Nephron (organoid): ENCODE results near the gene ENDOV.

Experiments used
- H3K27ac Mint-ChIP-seq, 3 experiments: 2 replicates each; pipeline ENCODE4 v1.8.0; 2020; ENCODE audit warnings: mixed read lengths in 3 of 3, mild to moderate bottlenecking in 2 of 3, moderate library complexity in 1 of 3
- H3K27me3 Mint-ChIP-seq: 2 replicates; pipeline ENCODE4 v1.8.0; 2021; ENCODE audit warnings: low read depth, mild to moderate bottlenecking, moderate library complexity, mixed read lengths
- H3K36me3 Mint-ChIP-seq: 2 replicates; pipeline ENCODE4 v1.8.0; 2020; ENCODE audit warnings: low read depth, mixed read lengths
- H3K4me1 Mint-ChIP-seq: 2 replicates; pipeline ENCODE4 v1.8.0; 2020; ENCODE audit warnings: mixed read lengths
- H3K4me3 Mint-ChIP-seq, 3 experiments: 2 replicates each; pipeline ENCODE4 v1.8.0; 2020; ENCODE audit warnings: mild to moderate bottlenecking in 3 of 3, mixed read lengths in 3 of 3, moderate library complexity in 2 of 3
- H3K9me3 Mint-ChIP-seq: 2 replicates; pipeline ENCODE4 v1.8.0; 2020; ENCODE audit warnings: mixed read lengths
- TF ChIP-seq, protein P1 (sequence below), 3 experiments: fragments of 200-600 bp; sonication (generic); IDR thresholded peaks; one replicate each; pipeline ENCODE4 v1.5.0; 2021; ENCODE audit warnings: antibody characterized with exemption in 3 of 3; ENCODE audit not compliant: unreplicated experiment in 3 of 3

The ENDOV gene

DNA sequence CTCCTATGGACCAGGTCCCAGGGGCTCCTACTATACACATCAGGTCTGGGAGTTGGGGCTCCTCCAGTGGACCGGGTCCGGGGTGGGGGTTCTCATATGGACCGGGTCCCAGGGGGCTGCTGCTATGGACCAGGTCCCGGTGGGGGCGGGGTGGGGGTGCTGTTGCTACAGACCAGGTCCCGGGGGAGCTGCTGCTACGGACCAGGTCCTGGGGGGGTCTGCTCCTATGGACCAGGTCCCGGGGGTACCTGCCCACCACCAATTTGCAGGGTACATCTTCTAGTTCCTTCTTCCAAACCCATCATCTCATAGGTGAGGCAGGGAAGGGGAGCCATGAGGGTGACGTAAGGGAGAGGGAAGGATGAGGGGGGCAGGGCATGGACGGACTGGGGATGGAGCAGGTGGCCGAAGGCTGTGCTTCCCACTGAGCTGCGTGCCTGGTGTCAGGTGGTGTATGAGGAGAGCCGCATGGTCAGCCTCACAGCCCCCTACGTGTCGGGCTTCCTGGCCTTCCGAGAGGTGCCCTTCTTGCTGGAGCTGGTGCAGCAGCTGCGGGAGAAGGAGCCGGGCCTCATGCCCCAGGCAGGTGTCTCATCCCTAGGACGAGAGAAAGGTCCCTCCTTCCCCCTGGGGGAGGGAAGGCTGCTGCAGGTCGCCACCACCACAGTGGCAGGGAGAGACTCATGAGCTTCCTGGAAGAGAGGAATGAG lies 6.6 kb downstream of the ENDOV start:
- TF ChIP-seq, protein P1, sequence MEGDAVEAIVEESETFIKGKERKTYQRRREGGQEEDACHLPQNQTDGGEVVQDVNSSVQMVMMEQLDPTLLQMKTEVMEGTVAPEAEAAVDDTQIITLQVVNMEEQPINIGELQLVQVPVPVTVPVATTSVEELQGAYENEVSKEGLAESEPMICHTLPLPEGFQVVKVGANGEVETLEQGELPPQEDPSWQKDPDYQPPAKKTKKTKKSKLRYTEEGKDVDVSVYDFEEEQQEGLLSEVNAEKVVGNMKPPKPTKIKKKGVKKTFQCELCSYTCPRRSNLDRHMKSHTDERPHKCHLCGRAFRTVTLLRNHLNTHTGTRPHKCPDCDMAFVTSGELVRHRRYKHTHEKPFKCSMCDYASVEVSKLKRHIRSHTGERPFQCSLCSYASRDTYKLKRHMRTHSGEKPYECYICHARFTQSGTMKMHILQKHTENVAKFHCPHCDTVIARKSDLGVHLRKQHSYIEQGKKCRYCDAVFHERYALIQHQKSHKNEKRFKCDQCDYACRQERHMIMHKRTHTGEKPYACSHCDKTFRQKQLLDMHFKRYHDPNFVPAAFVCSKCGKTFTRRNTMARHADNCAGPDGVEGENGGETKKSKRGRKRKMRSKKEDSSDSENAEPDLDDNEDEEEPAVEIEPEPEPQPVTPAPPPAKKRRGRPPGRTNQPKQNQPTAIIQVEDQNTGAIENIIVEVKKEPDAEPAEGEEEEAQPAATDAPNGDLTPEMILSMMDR (IDR thresholded peaks at IDR 0.05; ENCODE audit: unreplicated experiment in 3 of 3): no peak
- H3K36me3 Mint-ChIP-seq: peaks cover 21% of the 10 kb centered on the region

DNA sequence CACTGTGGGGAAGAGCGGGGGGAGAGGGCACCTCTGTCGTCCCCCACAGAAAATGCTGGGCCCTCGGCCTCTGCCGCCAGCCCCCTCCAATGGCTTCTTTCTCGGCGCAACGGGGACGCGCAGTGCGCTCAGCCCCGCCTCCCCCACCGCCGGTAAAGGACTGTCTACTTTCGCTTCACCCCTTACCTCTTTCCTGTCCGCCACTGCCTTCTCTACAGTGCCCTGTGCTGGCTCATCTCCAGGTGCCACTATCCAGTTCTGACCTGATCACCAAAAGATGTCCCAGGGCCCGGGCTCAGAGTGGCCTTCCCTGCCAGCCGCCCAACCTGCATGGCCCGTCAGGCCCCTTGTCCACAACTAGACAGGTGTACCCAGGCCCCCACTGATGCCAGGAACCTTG lies 7.3 kb downstream of the ENDOV start:
- no peaks in the 10 kb centered on the region for H3K27me3 Mint-ChIP-seq
- H3K4me3 Mint-ChIP-seq: no peak overlapping the region
- TF ChIP-seq, protein P1 (IDR thresholded peaks at IDR 0.05; ENCODE audit: unreplicated experiment in 3 of 3): no peak
- H3K27ac Mint-ChIP-seq: no peak overlapping the region
- H3K4me1 Mint-ChIP-seq: peaks cover 11% of the 10 kb centered on the region
- peaks cover 17% of the 10 kb centered on the region for H3K36me3 Mint-ChIP-seq
- no peaks in the 10 kb centered on the region for H3K9me3 Mint-ChIP-seq

More for the DNA sequence above, 6.6 kb downstream of the ENDOV start:
- no peaks in the 10 kb centered on the region for H3K27me3 Mint-ChIP-seq
- peaks cover 17% of the 10 kb centered on the region for H3K4me1 Mint-ChIP-seq
- H3K27ac Mint-ChIP-seq: no peak overlapping the region
- no peaks in the 10 kb centered on the region for H3K9me3 Mint-ChIP-seq
- no peak overlapping the region for H3K4me3 Mint-ChIP-seq

DNA sequence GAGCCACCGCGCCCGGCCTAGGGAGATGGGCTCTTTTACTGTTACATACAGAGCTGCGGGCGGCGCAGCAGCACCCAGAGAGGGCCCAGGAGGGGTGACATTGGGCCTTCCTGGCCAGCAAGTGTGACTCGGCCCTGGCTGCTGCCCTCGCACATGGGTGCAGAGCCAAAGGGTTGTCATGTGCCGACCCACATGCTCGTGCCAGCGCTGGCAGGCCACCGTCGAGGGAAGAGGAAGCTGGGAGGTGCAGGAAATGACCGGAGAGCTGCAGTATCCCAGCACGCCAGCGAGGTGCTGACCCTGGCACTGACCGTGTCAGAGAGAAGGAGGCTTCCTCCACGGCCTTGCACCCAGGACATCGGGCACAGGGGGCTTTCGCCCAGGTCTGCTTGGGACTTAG lies 8.0 kb downstream of the ENDOV start:
- Mint-ChIP-seq H3K36me3 (peaks cover 14% of the 10 kb centered on the region), H3K4me3 (no peak overlapping the region), H3K4me1 (peaks cover 4% of the 10 kb centered on the region), H3K9me3 (no peaks in the 10 kb centered on the region), H3K27me3 (no peaks in the 10 kb centered on the region), H3K27ac (no peak overlapping the region)
- TF ChIP-seq, protein P1 (IDR thresholded peaks at IDR 0.05; ENCODE audit: unreplicated experiment in 3 of 3): no peak

DNA sequence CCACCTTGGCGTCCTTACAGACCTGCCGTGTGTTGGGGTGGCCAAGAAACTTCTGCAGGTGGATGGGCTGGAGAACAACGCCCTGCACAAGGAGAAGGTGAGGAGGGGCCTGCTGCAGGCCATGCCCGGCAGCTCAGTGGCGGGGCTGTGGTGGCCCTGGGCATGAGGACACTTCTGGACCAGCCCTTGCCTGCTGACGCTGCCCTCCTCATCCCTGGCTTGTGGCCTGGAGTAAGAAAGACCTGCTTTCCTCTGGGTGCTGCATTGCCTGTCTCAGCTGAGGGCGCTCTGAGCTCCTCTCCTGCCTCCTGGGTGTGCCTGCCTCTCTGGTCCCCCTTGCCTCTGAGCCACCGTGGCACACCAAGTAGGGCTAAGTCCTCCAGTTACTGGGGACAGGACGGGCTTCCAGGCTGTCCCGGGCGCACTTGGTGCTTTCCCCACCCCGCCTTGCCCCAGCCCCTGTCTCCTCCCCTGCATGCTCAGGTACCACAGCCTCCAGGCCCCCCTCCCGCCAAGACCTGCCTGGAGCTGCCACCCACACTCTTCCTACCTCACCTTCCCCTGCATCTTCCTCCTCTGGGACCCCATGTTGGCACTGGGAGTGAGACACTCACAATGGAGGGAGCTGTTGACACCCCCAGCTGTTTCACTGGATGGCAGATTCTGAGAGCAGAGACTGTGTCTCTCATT lies 8.7 kb downstream of the ENDOV start:
- TF ChIP-seq, protein P1 (IDR thresholded peaks at IDR 0.05; ENCODE audit: unreplicated experiment in 3 of 3): no peak
- Mint-ChIP-seq H3K9me3 (no peaks in the 10 kb centered on the region), H3K4me1 (no peaks in the 10 kb centered on the region), H3K27ac (no peak overlapping the region), H3K4me3 (no peak overlapping the region), H3K27me3 (no peaks in the 10 kb centered on the region), H3K36me3 (peaks cover 9% of the 10 kb centered on the region)

DNA sequence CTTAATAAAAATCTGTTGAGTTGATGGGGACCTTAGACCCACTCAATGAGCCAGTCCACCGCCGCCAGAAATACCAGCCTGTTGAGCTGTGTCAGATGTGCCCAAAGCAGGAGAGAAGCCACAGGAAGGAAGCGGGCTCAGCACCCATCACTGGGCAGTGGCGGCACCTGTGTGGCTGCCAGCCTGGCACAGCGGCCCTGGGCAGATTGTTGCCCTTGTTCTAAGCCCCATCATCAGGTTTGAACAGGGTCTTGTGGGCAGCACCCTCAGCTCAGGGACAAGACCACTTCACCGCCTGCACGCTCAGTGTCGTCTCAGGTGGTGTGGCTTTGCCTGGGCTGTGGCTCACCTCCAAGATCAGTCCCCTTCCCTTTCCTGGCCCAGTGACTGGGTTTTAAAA lies 9.3 kb downstream of the ENDOV start:
- no peaks in the 10 kb centered on the region for H3K9me3 Mint-ChIP-seq
- peaks cover 9% of the 10 kb centered on the region for H3K36me3 Mint-ChIP-seq
- H3K4me3 Mint-ChIP-seq: no peak overlapping the region
- H3K27ac Mint-ChIP-seq: no peak overlapping the region
- TF ChIP-seq, protein P1 (IDR thresholded peaks at IDR 0.05; ENCODE audit: unreplicated experiment in 3 of 3): no peak
- H3K4me1 Mint-ChIP-seq: no peaks in the 10 kb centered on the region
- H3K27me3 Mint-ChIP-seq: no peaks in the 10 kb centered on the region
